ENCODE data around the gene BPIFB6.

- TF ChIP-seq CTCF (IDR thresholded peaks at IDR 0.05; ENCODE audit: low read length) (no peak), EZH2phosphoT487 (IDR thresholded peaks at IDR 0.05; ENCODE audit: low read length) (no peak)
Measured at GRCh38 chr20:32987044-32987825, 44.2 kb upstream of the BPIFB6 start.

Data from MM.1S (cell line).